HG03108 (cell line): ENCODE data around the gene TLL1.

Experiments used
- ATAC-seq: cut with Tn5 transposase; IDR thresholded peaks from one replicate; pipeline ENCODE4 v1.9.1; 2021; ENCODE audit warnings: moderate library complexity; ENCODE audit not compliant: unreplicated experiment

The TLL1 gene

DNA sequence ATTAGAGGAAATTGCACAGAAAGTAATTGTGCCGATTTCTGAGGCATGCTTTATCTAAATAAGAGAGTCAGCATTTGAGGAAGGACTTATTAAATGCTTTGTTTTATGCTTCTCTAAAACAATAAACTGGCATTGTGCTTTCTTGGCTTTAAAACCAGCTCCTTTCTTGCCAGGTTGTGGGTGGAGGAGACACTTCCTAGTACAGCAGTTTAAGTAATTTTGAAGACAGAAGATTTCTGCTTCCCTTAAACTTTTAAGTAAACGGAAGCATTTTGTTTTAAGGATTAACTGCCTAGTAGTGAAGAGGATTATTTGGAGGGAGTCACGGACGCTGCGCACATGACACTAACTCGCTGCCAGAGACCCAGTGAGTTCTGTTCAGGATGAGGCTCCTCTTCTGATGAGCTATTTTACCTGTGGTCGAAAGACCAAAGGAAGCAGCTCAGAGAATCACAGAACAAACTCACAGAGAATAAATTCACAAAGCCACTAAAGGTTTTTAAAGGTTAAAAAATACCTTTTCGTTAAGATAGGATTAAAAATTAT, 169.5 kb downstream of the TLL1 start:
- no peak for ATAC-seq

DNA sequence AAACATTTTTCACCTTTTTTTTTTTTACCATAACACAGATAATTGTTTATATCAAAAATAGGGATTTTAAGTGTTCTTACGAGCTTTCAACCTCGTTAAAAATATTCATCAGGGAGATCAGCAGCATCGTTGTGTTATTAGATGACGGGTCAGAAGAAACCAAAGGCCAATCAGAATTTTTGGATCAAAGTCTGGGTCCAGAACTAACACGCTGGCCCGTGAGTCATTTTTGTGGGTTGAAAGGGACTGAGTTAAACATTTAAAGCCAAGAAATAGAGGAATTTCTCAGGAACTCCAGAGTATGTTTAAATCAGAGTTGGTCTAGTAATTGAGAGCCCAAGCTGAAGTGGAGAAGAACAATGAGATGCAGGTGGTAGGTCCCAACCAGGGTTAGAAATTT, 170.8 kb downstream of the TLL1 start:
- no peak for ATAC-seq

DNA sequence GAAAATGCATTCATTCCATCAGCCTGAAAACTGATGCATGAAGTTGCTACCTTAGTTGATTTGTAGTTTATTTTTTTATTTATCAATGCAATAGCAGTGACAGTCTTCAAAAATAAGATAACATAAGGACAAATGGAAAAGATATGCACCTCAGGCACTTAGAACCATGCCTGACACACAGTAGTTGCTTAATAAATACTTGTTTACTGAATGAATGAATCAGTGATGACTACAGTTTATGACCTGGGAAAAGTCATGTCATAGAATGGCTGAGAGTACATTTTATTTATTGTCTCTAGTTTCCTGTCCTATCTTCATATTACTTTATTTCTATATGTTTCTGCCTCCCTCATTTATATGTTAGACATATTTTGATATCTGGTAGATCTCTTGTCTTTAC, 171.8 kb downstream of the TLL1 start:
- ATAC-seq: no peak

DNA sequence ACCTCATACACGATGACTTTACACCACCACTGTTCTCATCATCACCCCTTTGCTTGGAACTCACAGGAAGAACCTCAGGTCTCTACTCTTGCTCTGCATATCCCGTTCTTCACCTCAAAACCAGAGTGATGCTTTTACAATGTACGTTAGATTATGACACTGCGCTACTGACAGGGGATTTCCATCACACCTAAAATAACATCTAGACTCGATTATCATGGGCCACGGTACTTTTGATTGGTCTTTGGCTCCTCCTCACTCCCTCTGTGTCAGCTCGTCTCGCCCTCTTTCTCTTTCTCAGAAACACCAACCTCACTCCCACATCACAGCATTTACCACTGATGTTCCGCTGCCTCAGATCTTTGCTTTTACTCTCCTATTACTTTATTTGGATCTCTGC, 172.4 kb downstream of the TLL1 start:
- no peak for ATAC-seq

DNA sequence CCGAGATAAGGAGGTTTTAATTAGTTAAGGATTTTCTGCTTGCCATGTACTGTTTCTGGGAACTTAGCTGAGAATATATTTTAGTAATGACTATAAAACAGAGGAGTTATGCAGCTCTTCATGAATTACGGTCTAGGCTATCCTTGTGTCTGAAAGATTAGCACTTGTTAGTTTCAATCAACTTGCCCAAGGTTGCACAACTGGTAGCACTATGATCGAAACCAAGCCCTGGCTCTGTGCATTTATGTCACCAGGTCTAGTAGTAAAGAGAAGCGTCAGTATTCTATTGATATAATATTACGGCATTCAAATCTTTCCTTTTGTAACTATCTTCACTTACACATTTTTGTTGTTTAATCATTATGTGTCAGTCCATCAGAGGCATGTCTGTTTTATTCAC, 176.0 kb downstream of the TLL1 start:
- ATAC-seq: no peak

DNA sequence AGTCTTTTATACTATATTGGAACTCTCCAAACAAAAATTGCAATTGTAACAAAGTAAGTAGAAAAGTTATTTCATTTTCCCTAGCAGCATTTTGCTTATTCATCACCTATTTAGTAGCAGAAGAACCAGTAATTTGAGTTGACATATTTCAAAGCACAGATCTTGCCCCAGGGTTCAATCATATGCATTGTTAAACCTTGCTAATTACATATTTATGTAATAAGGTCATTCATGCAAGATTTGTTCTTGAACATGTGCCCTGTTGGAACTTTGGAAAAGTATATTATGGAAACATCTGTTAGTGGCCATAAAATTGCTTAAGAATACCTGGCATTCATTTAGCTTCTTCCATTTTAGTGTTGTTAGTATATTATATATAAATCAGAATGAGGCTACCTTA, 191.7 kb downstream of the TLL1 start:
- no peak for ATAC-seq

DNA sequence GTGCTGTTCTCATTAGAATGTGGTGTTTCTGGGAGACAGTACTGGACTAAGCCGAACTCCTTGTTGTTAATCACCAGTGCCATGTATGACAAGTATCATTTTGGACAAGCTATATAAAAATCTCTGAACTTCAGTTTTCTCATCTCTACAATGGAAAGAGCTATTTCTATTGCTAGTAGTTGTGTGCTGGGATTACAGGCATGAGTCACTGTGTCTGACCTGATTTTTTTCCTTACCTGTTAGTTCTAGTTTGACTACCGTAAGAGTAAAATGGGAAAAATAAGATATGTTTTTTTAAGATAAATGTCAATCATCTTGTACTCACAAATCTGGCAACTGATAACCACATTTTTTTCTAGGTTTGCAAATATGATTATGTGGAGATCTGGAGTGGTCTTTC, 192.3 kb downstream of the TLL1 start:
- ATAC-seq: no peak

DNA sequence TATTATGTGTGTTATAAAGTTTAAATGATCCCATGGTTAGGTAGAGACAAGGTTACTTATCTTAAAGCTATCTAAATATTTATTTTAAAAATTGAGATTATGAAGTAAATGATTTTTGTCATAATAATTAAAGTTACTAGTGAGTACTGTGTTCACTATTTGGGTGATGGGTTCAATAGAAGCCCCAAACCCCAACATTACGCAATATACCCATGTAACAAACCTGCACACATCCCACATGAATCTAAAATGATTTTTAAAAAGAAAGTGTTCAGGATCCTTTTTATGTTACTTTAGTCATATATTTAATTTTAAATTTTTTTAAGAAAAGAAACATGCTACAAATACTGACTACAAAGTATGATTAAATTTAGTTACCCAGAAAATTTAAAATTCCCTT, 193.9 kb downstream of the TLL1 start:
- no peak for ATAC-seq

DNA sequence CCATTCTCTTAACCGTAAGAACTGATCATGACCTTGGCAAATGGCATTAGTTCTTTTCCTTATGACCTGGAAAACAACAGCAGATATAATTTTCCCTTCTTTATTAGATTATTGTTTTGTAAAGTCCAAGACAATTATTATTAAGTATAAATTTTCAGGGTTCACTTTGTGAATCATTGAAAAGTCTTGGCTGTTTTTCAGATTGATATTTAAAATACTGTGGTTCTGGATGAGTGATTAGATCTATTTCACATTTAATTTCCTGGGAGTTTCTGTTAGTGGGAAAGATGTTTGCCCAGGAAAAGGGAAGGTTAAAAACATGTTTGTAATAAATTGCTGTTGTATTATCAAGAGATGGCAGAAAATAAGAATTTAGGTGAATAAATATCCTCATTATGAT, 194.9 kb downstream of the TLL1 start:
- no peak for ATAC-seq

DNA sequence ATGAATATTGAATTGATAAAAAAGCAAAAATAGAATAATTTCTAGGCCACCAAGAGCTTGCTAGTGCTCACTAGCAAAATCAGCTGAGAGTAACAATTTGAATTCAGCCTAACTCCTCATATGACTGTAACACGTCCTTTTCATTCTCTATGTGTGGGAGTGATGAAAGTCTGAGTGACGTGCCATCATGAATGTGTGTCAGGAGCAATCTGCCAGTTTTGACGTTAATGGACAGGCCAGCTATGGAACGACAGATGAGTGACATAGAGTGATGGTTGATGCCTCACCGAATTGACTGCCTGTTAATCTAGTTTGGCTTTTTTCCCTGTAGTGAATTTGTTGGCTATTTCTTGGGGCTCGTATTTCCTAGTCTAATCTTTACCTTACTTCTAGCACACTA, 200.7 kb downstream of the TLL1 start:
- ATAC-seq: no peak

DNA sequence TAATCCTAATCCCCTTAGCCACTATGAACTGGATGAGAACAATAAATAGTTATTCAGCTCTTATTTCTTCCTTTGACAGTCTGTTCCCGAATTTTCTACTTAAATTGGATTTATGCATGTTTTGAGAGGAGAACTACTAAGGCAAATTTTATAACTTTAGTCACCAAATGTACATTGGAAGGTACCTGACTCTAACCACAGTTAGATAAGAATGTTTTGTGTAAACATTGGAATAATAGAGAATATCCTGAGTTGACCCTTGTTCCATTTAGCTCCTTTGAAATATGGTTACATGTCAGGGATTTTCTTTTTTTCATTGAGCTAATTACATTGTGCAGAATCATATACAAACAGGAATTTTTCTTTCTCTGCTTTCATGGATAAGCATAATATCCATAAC, 202.6 kb downstream of the TLL1 start:
- no peak for ATAC-seq

DNA sequence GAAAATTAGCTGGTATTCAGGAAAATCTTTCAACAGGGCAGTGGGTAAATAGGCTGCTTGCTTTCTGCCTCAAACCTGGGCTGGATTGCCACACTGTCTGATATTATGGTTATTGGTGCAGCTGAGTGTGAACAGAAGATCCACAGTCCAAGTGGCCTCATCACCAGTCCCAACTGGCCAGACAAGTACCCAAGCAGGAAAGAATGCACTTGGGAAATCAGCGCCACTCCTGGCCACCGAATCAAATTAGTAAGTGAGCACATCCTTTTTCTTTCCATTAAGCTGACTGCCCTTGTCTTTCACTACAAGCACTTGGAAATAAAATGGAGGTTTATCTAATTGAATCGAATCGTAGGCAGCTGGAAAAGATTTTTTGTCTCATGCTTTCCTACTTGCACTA, 204.7 kb downstream of the TLL1 start:
- no peak for ATAC-seq

DNA sequence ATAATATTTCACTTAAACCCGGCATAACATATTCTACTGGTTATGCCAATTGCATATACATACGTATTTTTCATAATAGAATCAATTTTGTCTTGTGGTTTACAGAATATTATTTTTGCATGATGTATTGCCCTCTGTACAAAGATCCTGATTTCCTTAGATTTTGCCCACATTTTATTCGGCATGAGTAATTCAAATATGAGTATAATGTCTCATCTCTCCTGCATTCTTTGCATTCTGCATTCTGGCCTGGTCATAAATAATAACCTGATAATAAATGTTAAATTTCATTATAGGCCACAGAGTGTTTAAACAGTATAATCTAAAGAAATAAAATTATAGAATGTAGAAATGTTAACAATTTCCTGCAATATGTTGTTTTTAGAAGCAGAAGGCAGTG, 205.3 kb downstream of the TLL1 start:
- no peak for ATAC-seq

DNA sequence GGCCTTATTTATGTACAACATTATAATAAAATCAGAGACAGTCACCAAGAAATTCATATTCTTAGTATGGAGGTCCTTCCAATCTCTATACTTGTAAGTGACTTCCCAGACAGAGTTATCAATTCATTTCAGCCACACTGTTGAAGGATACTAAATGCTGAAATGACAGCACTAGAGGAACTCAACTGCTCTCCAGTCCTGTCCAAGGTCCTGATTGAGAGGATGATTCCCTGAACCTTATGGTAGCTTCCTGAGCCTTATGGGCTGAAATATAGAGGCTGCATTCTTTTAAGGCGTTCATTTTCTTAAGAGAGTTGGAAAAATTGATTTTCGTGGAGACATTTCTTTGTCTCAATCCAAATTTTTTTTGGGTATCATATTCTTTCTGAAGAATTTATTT, 205.9 kb downstream of the TLL1 start:
- no peak for ATAC-seq

DNA sequence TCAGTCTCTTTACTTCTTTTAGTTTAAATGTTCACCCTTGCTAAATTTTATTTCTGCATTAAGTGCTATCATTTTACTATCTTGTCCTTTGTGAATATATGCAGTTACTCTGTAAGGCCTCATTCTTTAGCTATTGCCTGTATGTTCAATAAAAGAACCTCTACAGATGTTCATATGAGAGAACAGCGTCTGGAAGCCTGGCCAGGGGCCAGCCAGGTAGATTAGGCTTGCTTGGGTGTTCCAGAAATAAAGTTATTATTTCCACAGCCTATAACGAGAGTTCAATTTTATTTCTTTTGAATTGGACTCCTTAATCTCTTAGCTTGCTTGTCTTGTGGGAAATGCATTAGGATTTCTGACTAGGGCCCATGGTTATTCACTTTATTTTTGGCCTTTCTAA, 214.5 kb downstream of the TLL1 start:
- no peak for ATAC-seq

DNA sequence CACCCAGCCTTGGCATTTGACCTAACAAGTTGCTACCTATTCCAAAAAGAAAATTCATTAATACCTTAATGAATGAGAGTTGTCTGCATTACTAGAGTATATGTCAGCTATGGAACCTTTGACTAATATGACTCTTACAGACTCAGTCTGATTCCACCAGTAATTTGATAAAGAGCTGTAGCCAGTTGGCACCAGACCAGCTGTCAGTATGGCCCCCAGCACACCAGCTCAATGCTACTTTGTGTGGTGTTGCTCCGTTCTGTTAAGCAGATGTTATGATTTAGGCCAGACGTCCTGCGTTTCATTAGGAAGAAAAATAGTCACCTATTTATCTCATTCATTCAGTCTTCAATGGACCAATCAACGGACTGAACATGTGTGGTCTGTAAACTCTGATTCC, 215.5 kb downstream of the TLL1 start:
- ATAC-seq: no peak

DNA sequence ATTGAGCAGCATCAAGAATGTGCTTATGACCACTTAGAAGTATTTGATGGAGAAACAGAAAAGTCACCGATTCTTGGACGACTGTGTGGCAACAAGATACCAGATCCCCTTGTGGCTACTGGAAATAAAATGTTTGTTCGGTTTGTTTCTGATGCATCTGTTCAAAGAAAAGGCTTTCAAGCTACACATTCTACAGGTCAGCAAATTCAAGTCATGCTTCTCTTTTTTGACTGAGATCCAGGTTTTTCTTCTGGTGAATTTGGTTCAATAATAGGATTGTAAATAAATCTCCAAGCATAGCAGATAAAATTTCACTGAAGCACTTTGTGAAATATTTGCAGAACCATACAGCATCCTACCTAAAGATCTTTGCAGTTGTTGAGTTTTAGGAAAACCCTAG, 218.1 kb downstream of the TLL1 start:
- ATAC-seq: no peak

DNA sequence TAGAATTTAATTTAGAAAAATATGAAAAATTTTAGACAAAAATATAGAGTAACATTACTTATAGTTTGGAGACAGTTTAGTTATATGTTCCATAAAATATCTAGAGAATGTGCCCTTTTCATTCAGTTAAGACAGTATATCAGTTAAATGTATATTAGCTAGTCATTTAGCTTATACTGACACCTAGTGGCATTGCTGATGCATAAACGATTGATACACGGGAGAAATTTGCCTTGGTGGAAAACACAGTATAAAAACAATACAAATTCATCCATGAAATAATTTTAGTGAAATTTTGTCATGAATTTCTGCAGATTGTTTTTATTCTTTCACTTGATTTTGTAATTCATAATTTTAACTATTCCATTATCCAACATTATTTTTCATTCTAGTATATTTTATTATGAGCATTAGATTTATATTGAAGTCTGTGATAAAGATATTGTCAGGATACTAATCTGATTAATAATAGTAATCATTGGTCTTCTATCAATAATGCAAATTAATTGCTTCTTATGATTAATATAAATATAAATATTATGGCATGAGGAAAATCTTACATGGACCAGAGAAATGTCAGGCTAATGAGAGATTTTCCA, 219.0 kb downstream of the TLL1 start:
- ATAC-seq: peak; percentile 52

DNA sequence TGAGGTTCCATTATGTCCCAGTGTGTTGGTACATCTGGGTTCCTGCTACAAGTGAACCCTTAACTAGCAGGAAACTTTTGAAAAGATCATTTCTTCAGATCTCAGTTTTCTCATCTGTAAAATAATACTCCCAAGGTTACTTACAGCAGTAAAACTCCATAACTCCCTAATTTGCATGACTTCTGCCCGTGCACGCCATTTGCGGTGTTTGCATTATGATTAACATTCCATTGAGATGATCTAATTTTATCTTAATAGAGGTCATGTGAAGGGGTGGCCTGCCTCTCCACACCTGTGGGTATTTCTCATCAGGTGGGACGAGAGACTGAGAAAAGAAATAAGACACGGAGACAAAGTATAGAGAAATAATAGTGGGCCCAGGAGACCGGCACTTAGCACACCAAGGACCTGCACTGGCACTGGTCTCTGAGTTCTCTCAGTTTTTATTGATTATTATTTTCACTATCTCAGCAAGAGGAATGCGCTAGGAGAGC, 219.8 kb downstream of the TLL1 start:
- ATAC-seq: no peak

DNA sequence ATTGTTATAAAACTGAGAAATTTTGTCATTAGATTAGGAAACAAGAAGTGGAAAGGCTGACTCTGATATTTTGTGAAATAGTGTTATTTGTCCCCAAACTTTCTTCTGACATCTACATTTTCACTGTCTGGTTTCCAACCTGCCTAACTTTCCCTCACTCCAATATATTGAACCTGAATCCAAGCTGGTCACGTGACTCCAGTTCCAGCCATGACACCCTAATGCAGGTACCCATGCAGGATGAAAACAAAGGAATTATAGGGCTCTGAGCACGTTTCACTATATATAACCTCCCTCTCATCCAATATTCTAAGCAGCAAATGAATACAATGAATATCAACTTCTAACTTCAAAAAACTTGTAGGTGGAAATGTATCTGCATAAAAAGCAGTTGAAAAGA, 231.6 kb downstream of the TLL1 start:
- ATAC-seq: no peak

DNA sequence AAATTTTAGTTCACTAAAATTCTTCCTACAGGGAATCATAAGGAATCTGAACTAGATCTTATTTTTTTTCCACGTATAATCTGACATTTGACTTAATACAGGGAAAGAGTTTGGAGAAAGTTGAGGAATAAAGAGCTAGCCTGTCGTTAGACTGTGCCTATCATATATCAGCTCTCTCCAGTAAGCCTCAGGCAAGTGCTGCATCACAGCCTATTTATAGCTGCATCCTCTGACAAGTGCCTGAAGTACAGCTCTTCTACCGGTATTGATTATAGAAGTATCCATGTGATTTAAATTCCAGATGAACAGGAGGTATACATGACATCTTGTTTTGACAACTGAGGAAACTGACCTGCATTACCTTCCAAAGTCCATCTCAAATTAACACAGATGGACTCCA, 248.9 kb downstream of the TLL1 start:
- ATAC-seq: no peak

DNA sequence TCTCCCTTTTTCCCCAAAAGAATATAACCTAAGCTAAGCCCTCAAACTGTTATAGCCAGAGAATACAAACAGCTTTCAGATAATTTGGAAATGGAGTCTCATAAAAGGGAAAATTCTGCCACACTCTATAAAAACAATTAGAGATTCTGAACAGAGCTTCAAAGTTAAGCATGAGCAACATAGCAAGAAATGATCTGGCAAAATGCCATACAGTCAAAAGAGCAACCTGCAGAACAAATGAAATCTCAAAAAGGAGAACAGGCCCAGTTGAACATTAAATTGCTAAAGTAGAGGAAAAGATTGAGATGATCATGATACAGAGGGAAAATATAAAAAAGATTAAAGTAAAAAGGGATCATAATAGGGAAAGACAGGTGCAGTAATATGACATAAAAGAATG, 250.5 kb downstream of the TLL1 start:
- no peak for ATAC-seq

DNA sequence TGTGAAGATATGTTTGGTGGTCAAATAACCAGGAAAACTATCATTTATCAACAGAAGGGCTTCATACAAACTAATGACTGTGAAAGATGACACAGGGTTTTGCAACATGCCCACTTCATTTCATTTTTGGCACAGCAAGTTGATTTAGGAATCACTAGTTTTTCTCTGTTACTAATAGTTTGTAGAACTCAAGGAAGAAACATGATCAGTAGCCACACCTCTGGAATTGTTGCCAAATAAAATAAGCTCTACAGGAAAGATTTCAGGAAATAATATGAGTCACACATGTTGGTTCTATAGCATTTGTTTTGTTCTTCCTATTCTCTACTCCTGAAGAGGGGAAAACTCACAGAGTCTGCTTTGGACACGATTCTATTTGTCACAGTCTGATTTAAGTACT, 255.4 kb downstream of the TLL1 start:
- no peak for ATAC-seq
